PFSK-1 (cell line): Measurements from ENCODE around the gene C1QB.

Experiments
- FOXP2 ChIP-seq: optimal IDR thresholded peaks from 2 replicates; pipeline ENCODE3; 2011; ENCODE audit warnings: borderline replicate concordance, control low read depth, inconsistent platforms; ENCODE audit not compliant: insufficient read depth; ENCODE audit errors: extremely low read length, extremely low read depth
- POLR2AphosphoS5 ChIP-seq: IDR thresholded peaks from 2 replicates; pipeline ENCODE4 v1.6.1; 2012; ENCODE audit warnings: low read depth, mild to moderate bottlenecking, control low read depth, low read length, moderate library complexity
- SIN3A ChIP-seq: IDR thresholded peaks from 2 replicates; pipeline ENCODE4 v1.6.1; 2012; ENCODE audit warnings: mild to moderate bottlenecking, low read length, moderate library complexity, borderline replicate concordance; ENCODE audit not compliant: insufficient read depth
- TAF1 ChIP-seq: IDR thresholded peaks from 2 replicates; pipeline ENCODE4 v1.6.1; 2012; ENCODE audit warnings: low read length, control low read depth, borderline replicate concordance; ENCODE audit not compliant: insufficient read depth
- TF ChIP-seq, protein P1 (sequence below), 2 experiments: IDR thresholded peaks; 2 replicates each; pipeline versions ENCODE4 v1.6.1 to v1.8.0; 2011 to 2012; ENCODE audit warnings: low read depth in 2 of 2, low read length in 2 of 2, control low read depth in 1 of 2, inconsistent platforms in 1 of 2, mild to moderate bottlenecking in 1 of 2, moderate library complexity in 1 of 2; ENCODE audit not compliant: insufficient read depth in 1 of 2

C1QB gene

GRCh38 chr1:22629886-22630285 is 23.1 kb upstream of the C1QB start:
- TF ChIP-seq, protein P1, sequence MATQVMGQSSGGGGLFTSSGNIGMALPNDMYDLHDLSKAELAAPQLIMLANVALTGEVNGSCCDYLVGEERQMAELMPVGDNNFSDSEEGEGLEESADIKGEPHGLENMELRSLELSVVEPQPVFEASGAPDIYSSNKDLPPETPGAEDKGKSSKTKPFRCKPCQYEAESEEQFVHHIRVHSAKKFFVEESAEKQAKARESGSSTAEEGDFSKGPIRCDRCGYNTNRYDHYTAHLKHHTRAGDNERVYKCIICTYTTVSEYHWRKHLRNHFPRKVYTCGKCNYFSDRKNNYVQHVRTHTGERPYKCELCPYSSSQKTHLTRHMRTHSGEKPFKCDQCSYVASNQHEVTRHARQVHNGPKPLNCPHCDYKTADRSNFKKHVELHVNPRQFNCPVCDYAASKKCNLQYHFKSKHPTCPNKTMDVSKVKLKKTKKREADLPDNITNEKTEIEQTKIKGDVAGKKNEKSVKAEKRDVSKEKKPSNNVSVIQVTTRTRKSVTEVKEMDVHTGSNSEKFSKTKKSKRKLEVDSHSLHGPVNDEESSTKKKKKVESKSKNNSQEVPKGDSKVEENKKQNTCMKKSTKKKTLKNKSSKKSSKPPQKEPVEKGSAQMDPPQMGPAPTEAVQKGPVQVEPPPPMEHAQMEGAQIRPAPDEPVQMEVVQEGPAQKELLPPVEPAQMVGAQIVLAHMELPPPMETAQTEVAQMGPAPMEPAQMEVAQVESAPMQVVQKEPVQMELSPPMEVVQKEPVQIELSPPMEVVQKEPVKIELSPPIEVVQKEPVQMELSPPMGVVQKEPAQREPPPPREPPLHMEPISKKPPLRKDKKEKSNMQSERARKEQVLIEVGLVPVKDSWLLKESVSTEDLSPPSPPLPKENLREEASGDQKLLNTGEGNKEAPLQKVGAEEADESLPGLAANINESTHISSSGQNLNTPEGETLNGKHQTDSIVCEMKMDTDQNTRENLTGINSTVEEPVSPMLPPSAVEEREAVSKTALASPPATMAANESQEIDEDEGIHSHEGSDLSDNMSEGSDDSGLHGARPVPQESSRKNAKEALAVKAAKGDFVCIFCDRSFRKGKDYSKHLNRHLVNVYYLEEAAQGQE (IDR thresholded peaks at IDR 0.05; ENCODE audit: insufficient read depth in 1 of 2, low read depth in 2 of 2, low read length in 2 of 2), result no peak
- TF ChIP-seq POLR2AphosphoS5 (no peak), FOXP2 (no peak), SIN3A (no peak)

- TF ChIP-seq TAF1 (no peak), POLR2AphosphoS5 (no peak), SIN3A (no peak), FOXP2 (no peak)
- TF ChIP-seq, protein P1 (IDR thresholded peaks at IDR 0.05; ENCODE audit: insufficient read depth in 1 of 2, low read depth in 2 of 2, low read length in 2 of 2), result no peak
Measured at GRCh38 chr1:22633697-22634463, 19.2 kb upstream of the C1QB start.

DNA sequence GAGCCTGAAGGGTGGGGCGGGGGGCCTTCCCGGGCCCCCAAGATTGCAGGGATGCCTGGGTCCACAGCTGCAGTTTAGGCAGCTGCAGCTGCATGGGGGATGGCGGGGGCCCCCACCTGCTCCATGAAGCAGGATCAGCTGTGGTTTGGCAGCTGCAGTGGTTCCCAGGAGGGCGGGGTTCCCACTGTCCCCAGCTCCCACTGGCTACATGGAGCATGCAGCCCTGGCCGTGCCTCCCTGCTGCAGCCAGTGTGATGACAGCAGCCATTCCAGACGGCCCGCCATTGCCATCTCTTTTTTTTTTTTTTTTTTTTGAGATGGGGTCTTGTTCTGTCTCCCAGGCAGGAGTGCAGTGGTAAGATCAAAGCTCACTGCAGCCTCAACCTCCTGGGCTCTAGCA is 17.6 kb upstream of the C1QB start:
- TF ChIP-seq TAF1, result no peak
- TF ChIP-seq SIN3A, result no peak

GRCh38 chr1:22636353-22636752 is 16.7 kb upstream of the C1QB start, which contains the start of gene C1QA:
Gene C1QA (plus strand): TSS chr1:22636628. CDS start chr1:22637617, 989 bp downstream.
- TF ChIP-seq, protein P1 (IDR thresholded peaks at IDR 0.05; ENCODE audit: insufficient read depth in 1 of 2, low read depth in 2 of 2, low read length in 2 of 2), result no peak
- TF ChIP-seq TAF1, result no peak
- TF ChIP-seq SIN3A, result no peak
- no peak for TF ChIP-seq FOXP2
- no peak for TF ChIP-seq POLR2AphosphoS5

DNA sequence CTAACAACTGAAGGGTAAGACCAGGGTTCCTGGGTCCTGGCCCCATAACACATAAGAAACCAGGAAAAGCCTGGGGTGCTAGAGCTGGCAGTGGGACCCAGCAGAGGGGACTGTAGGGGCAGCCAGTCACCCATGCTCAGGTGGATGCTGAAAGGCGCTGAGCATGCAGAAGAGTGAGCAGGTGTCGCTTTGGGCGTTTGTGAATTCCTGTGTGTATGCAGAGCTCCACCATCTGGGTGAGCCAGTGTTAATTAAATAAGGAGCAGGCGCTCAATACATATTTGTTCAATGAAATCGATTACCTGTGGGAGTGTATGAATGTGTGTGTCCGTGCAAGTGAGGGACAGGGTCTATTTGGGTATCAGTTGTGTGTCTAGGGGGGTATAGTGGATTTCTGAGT is 16.1 kb upstream of the C1QB start:
- TF ChIP-seq SIN3A (no peak), POLR2AphosphoS5 (no peak), FOXP2 (no peak), TAF1 (no peak)
- TF ChIP-seq, protein P1 (IDR thresholded peaks at IDR 0.05; ENCODE audit: insufficient read depth in 1 of 2, low read depth in 2 of 2, low read length in 2 of 2), result no peak
